Activated CD4-positive, CD25-positive, alpha-beta regulatory T cell treated with anti-CD3 and anti-CD28 coated beads, Interleukin-2, amount 50 U/mL, for 24 hours (primary cell): Measurements from ENCODE around the gene NSMF.

Experiments used
- ATAC-seq, 2 donors: fragments of 150-1000 bp; cut with Tn5 transposase; one replicate each; pipeline ENCODE4 v1.10.0; 2021; ENCODE audit warnings: mild to moderate bottlenecking in 1 of 2, moderate library complexity in 1 of 2

The NSMF gene

GRCh38 chr9:137444106-137444790, 14.9 kb downstream of the NSMF start:
- ATAC-seq, result no peak

GRCh38 chr9:137441935-137442321, 17.2 kb downstream of the NSMF start:
- ATAC-seq, result no peak

- ATAC-seq, result no peak
Measured at GRCh38 chr9:137441289-137441934, 17.7 kb downstream of the NSMF start, which contains the start of gene ENTPD8. Gene ENTPD8, minus strand, starts transcription at chr9:137441357. Its CDS starts 3,072 bp downstream, at chr9:137438285.

GRCh38 chr9:137439158-137439714, 19.9 kb downstream of the NSMF start:
- ATAC-seq, result no peak

- ATAC-seq, result no peak
Measured at GRCh38 chr9:137438591-137439157, 20.5 kb downstream of the NSMF start.

GRCh38 chr9:137437691-137438590, 21.2 kb downstream of the NSMF start:
- no peak for ATAC-seq

GRCh38 chr9:137436761-137437600, 22.2 kb downstream of the NSMF start:
- ATAC-seq, result no peak

- ATAC-seq, result no peak
Measured at GRCh38 chr9:137435980-137436760, 23.0 kb downstream of the NSMF start.

GRCh38 chr9:137435381-137435891, 23.7 kb downstream of the NSMF start:
- ATAC-seq, result no peak

- no peak for ATAC-seq
Measured at GRCh38 chr9:137434498-137435380, 24.4 kb downstream of the NSMF start.

- ATAC-seq, result no peak
Measured at GRCh38 chr9:137433916-137434431, 25.2 kb downstream of the NSMF start.

GRCh38 chr9:137433349-137433915, 25.7 kb downstream of the NSMF start:
- no peak for ATAC-seq

GRCh38 chr9:137432687-137433348, 26.3 kb downstream of the NSMF start:
- ATAC-seq, result no peak

- ATAC-seq, result no peak
Measured at GRCh38 chr9:137431416-137431931, 27.7 kb downstream of the NSMF start.

- no peak for ATAC-seq
Measured at GRCh38 chr9:137430723-137431415, 28.3 kb downstream of the NSMF start.

GRCh38 chr9:137429974-137430722, 29.0 kb downstream of the NSMF start:
- no peak for ATAC-seq

GRCh38 chr9:137429546-137429890, 29.6 kb downstream of the NSMF start:
- no peak for ATAC-seq
